ENCODE results near the gene RNF5.
A peak's percentile ranks its signal among the peaks of the same experiment; 100 is the strongest.

Gene RNF5

GRCh38 chr6:32151181-32151862, 26.9 kb upstream of the RNF5 start:
- H3K36me3 ChIP-seq (ENCODE audit: control insufficient read depth, insufficient read depth, low read length): no peaks in the 10 kb centered on the region
- DNase-seq (ENCODE audit: extremely low read depth, insufficient read length): no peak
- peaks cover 1% of the 10 kb centered on the region for H3K27me3 ChIP-seq (replicated peaks; ENCODE audit: control insufficient read depth, insufficient read depth, low read length)
- TF ChIP-seq, protein P1, sequence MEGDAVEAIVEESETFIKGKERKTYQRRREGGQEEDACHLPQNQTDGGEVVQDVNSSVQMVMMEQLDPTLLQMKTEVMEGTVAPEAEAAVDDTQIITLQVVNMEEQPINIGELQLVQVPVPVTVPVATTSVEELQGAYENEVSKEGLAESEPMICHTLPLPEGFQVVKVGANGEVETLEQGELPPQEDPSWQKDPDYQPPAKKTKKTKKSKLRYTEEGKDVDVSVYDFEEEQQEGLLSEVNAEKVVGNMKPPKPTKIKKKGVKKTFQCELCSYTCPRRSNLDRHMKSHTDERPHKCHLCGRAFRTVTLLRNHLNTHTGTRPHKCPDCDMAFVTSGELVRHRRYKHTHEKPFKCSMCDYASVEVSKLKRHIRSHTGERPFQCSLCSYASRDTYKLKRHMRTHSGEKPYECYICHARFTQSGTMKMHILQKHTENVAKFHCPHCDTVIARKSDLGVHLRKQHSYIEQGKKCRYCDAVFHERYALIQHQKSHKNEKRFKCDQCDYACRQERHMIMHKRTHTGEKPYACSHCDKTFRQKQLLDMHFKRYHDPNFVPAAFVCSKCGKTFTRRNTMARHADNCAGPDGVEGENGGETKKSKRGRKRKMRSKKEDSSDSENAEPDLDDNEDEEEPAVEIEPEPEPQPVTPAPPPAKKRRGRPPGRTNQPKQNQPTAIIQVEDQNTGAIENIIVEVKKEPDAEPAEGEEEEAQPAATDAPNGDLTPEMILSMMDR (IDR thresholded peaks at IDR 0.05; ENCODE audit: insufficient read depth, low read length, poor library complexity, severe bottlenecking): no peak
- H3K4me3 ChIP-seq (replicated peaks; ENCODE audit: low read depth, low read length): no peak overlapping the region

DNA sequence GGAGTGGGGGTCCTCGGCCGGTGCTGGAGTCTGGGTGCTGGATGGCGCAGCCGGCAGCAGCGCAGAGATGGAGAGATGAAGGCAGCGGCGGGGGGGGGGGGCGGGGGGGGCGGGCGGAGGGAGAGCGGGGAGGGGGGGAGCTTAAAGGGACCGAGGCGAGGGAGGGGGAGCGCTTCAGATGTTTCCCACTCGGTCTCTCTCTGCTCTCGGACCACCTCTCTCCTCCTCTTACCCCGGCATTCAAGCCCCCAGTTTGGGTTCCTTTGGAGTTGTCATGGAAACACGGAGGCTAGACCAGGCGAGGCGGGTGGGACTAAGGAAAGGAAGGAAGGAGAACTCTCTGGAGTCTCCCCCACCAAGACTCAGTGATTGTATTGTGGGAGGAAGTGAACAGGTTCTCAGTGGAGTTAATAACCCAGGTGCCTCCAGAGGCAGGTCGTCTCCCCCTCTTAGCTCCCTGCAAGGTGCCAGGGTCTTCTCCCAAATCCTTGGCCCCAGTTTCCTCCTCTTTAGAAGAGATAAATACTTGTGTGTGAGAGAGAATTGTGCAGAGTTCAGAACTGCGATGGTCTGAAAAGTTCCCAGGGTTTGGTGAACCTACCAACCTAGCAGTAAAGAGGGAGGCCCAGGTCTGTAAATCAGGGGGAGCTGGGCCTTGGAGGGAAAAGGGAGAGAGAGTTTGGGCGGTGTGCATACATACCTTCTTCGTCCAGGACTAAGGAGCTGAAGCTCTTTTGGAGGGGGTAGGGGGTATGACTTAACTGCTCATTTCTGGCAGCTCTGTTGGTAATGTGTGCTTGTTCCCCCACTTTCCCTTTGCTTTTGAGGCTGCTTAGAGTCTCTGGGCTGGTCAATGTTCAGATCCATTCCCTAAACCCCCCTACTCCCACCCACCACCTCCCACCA, 26.1 kb upstream of the RNF5 start, which contains the start of gene PRRT1:
Gene PRRT1, minus strand, starts transcription at position 77 of the 906 bp plus-strand sequence. CDS start 112 bp downstream, outside the sequence.
- Histone ChIP-seq H3K36me3 (ENCODE audit: control insufficient read depth, insufficient read depth, low read length) (no peaks in the 10 kb centered on the region), H3K4me3 (replicated peaks; ENCODE audit: low read depth, low read length) (no peak within 1 kb of the TSS), H3K27me3 (replicated peaks; ENCODE audit: control insufficient read depth, insufficient read depth, low read length) (peaks cover 1% of the 10 kb centered on the region)
- no peak for DNase-seq (ENCODE audit: extremely low read depth, insufficient read length)
- TF ChIP-seq, protein P1 (IDR thresholded peaks at IDR 0.05; ENCODE audit: insufficient read depth, low read length, poor library complexity, severe bottlenecking): no peak

DNA sequence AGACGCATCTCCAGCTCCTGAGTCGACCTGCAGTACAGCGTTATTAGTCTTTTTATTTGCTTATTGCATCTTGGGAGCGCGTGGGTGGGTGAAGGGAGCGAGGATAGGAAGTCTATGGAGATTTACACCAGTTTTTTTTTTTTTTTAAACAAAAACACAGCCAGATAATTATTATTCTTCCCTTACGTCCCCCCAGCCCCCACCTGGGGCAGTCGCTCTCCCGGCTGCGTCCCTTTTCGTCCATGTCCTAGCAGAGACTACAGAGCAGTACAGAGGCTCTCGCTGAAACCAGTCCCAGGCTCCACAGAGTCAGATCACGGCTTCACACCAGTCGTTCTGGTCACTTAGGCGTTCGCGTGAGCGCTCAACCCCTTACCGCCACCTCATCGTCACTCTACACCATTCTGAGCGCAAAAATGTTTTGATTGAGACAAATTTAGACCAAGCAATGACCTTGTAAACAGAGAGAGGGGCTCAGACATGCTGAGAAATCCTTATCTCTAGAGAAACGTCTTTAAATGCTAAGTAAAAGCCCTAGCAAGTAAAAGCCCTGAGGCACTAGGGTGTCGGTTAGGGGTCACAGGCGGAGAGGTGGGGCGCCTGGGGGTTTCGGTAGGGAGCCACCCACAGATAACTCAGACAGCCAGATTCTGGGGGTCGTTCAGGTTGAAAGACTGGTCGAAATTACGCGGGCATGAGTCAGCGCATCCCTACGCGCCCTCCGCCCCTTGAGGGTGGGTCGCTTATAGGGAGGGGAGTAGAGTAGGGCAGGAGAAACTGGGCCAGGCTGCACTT, 25.2 kb upstream of the RNF5 start:
- Histone ChIP-seq H3K36me3 (ENCODE audit: control insufficient read depth, insufficient read depth, low read length) (no peaks in the 10 kb centered on the region), H3K27me3 (replicated peaks; ENCODE audit: control insufficient read depth, insufficient read depth, low read length) (peaks cover 1% of the 10 kb centered on the region), H3K4me3 (replicated peaks; ENCODE audit: low read depth, low read length) (no peak overlapping the region)
- TF ChIP-seq, protein P1 (IDR thresholded peaks at IDR 0.05; ENCODE audit: insufficient read depth, low read length, poor library complexity, severe bottlenecking): no peak
- DNase-seq (ENCODE audit: extremely low read depth, insufficient read length): no peak

GRCh38 chr6:32153564-32154513, 24.4 kb upstream of the RNF5 start, which contains the start of gene PPT2:
PPT2 (plus strand) TSS chr6:32154141; CDS start chr6:32154595, 454 bp downstream.
- Histone ChIP-seq H3K4me3 (replicated peaks; ENCODE audit: low read depth, low read length) (peak within 1 kb of the TSS; percentile 60), H3K36me3 (ENCODE audit: control insufficient read depth, insufficient read depth, low read length) (no peaks in the 10 kb centered on the region), H3K27me3 (replicated peaks; ENCODE audit: control insufficient read depth, insufficient read depth, low read length) (peaks cover 1% of the 10 kb centered on the region)
- TF ChIP-seq, protein P1 (IDR thresholded peaks at IDR 0.05; ENCODE audit: insufficient read depth, low read length, poor library complexity, severe bottlenecking): no peak
- DNase-seq (ENCODE audit: extremely low read depth, insufficient read length): peak; percentile 71
